GM18861 (cell line): Measurements from ENCODE around the gene KRTAP13-3.

Experiments
- ATAC-seq: cut with Tn5 transposase; IDR thresholded peaks from one replicate; pipeline ENCODE4 v1.9.1; 2021; ENCODE audit not compliant: unreplicated experiment

KRTAP13-3 gene, protein sequence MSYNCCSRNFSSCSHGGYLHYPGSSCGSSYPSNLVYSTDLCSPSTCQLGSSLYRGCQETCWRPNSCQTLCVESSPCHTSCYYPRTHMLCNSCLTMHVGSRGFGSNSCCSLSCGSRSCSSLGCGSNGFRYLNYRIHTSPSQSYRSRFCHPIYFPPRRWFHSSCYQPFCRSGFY

GRCh38 chr21:30425826-30426225, at the start of gene KRTAP13-3:
Gene KRTAP13-3, minus strand, starts transcription at chr21:30425926. Its CDS starts 14 bp downstream, at chr21:30425912.
- no peak for ATAC-seq

DNA sequence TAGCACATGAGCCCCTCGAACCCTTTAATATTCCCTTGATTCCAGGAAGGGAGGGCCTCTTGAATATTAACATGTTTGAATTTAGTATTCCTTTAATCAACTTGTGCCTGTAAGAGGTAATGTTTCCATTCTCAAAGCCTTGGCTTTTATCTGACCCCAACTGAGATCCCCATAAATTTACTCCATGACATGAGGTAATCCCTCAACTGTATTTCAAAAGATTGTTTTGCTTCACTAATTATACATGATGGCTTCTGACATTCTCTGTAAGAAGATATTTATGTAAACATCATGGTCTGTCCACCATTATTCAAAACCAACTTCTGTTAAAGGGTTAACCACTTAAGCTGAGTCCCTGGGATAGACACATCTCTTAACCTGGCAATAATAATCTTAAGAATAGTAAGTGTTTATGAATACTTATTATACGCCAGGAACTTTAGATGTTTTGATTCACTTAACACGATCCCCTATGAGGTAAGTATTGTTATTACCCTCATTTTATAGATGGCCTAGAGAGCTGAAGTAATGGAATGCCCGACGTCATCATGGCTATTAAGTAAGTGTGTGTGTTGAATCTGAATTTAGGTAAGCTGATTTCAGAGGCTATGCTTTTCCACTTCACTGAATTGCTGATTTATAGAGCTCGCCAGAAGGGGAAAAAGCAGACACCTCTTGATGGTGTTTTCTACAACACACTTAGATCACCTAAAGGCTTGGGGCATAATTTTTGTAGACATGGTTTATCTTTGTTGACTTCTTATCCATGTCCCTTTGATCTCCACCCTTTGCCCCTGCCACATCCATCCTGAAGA, 43.4 kb upstream of the KRTAP13-3 start:
- ATAC-seq, result no peak

DNA sequence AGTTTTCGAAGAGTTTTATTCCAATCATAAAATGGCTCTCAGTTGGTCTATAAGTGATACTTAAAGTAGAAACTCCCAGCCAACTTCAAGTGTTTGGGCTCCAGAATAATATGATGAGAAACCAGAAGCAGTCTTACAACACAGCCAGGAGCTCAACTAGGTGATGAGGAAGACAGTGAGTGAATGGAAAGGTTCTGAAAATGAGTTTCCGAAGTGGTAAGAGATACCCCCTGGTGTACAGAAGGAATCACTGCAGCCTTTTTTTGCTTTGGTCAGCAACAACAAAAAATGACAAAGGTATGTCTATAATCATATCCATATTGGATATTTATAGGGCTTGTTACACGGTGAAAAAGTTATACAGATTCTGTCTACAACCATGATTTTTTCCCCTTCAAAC, 38.0 kb upstream of the KRTAP13-3 start:
- ATAC-seq, result no peak

- no peak for ATAC-seq
Observed at GRCh38 chr21:30448514-30448913, 22.8 kb upstream of the KRTAP13-3 start.

- ATAC-seq, result no peak
Observed at GRCh38 chr21:30447056-30447455, 21.3 kb upstream of the KRTAP13-3 start.

DNA sequence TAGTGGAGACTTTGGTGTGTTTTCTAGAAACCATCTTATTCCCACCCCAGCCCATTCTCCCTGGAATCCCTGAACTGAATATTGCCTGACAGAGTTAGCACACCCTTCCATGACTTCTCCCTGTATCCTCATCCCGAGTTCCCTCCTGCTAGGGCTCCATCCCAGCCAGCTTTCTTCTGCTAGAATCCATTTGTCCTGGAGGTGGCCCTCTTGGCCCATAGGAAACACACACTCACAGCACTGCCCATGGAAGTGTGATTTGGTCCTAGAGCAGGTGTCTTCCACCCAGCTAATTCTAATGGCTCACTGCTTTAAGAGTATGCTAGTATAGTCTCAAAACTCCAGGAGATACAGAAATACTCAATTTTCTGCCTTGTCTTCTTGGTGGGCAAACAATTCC, 18.5 kb upstream of the KRTAP13-3 start:
- ATAC-seq, result no peak

DNA sequence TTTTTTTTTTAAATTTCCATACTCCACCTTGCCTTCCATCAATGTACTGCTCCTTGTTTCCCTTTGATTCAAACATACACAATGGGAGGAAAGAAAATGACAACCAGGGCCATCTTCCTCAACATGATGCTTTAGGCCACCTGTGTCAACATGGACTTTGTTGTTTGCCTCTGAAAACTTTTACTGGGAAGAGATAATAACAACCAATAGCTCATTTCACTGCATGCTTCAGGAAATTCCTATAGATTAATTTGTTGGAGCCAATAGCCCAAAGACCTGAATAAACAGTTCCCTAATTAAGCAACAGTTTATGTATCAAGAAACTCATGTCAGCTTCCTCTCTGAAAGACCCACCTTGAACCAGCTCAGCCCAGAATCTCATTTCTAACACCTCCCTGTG, 17.5 kb upstream of the KRTAP13-3 start:
- no peak for ATAC-seq

DNA sequence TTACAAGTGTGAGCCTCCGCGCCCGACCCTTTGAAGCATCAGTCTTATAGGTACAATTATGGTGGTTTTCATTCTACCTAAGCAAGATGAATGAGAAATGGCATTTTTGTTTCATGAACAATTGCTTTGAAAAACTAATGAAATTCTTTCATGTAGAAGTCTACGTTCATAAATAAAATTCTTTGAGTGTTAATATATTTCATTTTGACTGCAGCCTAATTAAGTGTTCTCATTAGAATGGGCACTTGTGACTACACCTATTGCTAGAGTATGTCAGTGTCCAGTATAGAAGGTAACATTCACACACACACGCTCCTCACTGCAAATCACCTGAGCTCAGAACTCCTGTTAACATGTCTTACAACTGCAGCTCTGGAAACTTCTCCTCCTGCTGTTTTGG, 14.2 kb upstream of the KRTAP13-3 start, which contains the start of gene KRTAP15-1:
TSS of gene KRTAP15-1 (plus strand) at position 301 of the 400 bp plus-strand sequence. CDS start at position 354, 53 bp downstream.
- no peak for ATAC-seq

GRCh38 chr21:30437010-30437565, 11.4 kb upstream of the KRTAP13-3 start:
- no peak for ATAC-seq

- ATAC-seq, result no peak
Observed at GRCh38 chr21:30434033-30434631, 8.4 kb upstream of the KRTAP13-3 start.

DNA sequence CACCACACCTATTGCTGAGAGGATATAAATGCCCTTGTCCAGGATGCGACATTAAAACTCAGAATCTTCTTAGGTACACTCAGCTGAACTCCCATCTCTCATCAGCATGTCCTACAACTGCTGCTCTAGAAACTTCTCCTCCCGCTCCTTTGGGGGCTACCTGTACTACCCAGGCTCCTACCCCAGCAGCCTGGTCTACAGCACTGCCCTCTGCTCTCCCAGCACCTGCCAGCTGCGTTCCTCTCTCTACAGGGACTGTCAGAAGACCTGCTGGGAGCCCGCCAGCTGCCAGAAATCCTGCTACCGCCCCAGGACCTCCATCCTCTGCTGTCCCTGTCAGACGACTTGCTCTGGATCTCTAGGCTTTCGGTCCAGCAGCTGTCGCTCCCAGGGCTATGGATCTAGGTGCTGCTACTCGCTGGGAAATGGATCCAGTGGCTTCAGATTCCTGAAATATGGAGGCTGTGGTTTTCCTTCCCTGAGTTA, 4.5 kb upstream of the KRTAP13-3 start, which contains the start of gene KRTAP13-4:
TSS of gene KRTAP13-4 (plus strand) at position 51 of the 486 bp plus-strand sequence. CDS start at position 107, 56 bp downstream.
- ATAC-seq, result no peak

GRCh38 chr21:30426731-30427130, 1.0 kb upstream of the KRTAP13-3 start:
- ATAC-seq, result no peak

DNA sequence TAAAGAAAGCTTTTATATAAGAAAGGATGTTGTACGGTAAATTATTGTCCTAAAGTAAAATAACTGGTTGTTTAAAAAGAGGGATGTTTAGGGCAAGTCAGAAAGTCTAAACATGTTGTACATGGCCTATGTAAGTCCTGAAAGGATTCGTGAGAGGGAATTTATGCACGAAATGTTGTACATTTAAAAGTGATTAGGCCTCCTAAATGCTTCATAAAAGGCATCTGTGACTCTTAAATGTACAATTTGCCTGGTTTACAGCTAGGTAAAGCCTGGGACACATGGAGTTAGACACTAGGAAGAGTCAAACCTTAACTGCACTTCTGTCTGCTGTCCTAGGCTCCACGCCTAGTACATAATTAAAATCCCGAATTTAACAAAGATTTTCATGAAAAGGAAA, 9.7 kb downstream of the KRTAP13-3 start:
- ATAC-seq, result no peak

DNA sequence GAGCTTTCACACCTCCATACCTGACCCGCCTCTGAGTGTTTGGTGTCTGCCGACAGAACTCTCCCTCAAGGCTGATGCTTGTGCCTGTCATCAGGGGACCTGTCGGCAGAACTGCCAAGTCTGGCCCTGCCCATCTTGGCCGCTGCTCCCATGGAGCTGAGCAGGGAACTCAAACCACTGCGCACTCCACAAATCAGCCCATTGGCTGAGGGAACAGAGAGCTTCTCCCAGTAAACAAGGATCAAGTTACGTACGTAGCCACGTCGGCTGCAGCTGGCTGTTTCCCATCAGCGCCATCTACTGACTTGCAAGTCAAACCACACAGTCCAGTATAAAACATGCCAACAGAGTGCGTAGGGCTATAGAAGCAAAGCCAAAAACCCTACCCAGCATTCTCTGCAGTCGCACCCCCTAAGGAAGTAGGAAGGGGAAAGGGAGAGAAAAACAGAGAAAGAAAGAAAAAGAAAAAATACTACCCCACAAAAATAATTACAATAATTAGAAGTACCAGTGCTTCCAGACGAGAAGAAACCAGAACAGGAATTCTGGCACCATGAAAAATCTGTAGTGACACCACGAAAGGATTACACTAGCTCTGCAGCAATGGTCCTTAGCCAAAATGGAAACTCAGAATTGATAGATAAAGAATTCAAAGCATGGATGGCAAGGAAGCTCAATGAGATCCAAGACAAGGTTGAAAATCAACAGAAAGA, 16.8 kb downstream of the KRTAP13-3 start:
- no peak for ATAC-seq

DNA sequence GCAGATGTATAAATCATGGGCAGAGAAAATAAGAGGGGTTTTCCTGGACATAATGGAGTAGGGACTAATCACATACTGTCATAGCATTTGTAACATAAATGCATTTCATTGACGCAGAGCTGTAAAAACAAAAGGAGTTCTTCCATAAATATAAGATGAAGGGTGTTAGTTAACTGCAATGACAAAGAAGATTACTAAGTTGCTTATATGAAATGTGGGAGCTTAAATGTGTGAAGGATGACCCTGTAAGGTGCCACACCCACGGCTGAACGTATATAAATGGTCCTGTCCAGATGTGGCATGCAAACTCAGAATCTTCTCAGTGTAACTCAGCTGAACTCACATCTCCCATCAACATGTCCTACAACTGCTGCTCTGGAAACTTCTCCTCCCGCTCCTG, 30.0 kb downstream of the KRTAP13-3 start, which contains the start of gene KRTAP13-1:
TSS of gene KRTAP13-1 (plus strand) at position 301 of the 400 bp plus-strand sequence. CDS start at position 357, 56 bp downstream.
- no peak for ATAC-seq

DNA sequence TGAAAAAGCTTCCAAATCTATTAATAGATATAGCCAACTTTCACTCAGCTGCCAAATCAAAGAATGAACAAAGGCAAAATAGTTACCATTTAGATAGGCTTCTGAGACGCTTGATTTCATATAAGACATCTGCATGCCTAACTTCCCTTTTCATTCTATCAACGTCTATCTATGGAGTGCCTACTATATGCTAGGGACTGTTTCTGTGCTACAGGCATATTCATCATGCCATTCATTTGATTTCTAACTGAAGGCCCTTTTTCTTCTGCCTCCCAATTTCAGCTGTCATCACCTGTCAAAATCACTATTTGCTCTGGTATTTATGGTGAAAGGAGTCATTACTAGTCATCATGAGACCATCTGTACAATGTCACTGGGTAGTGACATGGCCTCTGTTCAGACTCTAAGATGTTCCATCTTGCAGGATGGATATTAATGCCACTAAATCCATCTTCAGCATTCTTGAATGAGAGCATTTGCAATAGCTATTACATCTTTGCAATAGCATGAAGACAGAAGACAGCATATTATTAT, 34.2 kb downstream of the KRTAP13-3 start:
- no peak for ATAC-seq

DNA sequence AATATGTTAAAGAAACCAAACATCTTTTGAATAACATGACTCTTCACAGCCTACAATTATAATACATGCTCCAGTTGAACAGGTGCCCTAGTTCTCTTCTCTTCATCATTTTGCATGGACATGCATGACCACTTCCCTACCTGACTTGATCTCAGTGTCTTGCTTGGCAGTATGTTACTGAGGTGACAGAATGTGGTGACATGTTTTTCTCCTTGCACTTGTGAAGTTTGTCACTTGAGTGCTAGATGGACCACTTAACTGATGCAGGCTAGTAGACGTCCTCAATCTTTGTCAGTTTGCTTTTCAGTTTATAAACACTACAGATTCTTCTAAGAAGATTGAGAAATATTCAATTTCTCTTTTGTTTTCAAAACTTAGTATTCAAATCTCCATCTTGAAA, 43.5 kb downstream of the KRTAP13-3 start:
- ATAC-seq, result no peak
